HG03196 (cell line): ENCODE results near the gene MEF2D.

ENCODE experiments used
- ATAC-seq: cut with Tn5 transposase; IDR thresholded peaks from one replicate; pipeline ENCODE4 v1.9.1; 2021; ENCODE audit not compliant: unreplicated experiment

Gene MEF2D

GRCh38 chr1:156430866-156431265 is 69.7 kb downstream of the MEF2D start:
- no peak for ATAC-seq

GRCh38 chr1:156430303-156430702 is 70.3 kb downstream of the MEF2D start:
- no peak for ATAC-seq

DNA sequence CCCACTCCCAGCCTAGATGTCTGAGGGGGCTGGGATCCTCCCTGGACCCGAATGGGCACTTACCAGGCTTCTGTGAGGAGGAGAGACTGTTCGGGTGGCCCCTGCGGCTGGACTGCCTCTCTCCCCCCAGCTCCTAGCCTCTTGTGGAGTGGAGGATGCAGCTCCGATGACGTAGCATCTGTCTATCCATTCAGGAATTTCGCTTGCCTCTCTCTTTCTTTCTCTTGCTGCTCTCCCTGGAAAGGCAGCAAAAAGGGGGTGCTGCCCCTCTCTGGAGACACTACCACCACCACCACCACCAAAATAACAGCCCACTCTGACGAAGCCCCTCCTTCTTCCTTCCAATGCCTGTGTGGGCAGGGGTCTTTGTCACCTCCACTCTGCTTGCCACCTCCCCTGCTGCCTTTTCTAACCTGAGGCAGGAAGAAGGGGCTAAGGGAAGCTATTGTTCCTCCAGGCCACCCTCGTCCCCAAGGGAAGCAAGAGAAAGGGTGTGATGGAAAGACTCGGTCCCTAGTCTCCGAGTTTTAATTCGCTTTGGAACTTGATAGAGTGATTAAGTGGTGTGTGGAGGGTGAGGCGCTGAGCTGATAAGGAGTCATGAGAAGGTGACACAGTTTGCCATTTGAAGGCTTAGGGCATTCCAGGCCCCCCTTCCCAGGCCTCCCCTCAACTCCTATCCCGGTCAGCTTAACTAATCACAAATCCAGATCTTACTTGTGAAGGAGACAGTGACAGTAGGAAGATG is 71.1 kb downstream of the MEF2D start:
- no peak for ATAC-seq

DNA sequence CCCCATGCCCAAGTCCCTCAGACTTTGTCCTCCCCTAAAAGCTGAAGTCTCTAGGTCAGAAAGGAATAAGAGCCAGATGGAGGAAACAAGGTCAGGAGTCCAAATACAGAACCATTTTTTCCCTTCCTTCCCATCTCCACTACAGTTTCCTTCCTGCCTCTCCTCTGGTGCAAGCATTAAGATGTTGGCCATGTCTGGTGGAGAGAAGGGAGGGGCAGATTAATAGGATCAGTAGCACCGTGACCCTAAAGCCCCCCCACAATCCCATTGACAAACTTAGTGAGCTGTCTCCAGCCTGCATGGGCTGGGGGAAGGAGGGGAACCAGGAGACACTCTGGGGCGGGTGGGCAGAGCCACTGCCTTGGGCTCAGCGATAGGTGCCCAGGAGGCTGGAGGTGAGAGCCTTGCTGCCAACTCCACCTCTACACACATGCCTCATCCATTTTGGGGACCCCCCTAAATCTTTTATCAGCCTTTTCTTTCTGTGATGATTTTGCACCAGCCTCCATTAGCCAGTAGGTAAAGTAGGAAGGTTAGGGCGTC is 71.8 kb downstream of the MEF2D start:
- no peak for ATAC-seq

DNA sequence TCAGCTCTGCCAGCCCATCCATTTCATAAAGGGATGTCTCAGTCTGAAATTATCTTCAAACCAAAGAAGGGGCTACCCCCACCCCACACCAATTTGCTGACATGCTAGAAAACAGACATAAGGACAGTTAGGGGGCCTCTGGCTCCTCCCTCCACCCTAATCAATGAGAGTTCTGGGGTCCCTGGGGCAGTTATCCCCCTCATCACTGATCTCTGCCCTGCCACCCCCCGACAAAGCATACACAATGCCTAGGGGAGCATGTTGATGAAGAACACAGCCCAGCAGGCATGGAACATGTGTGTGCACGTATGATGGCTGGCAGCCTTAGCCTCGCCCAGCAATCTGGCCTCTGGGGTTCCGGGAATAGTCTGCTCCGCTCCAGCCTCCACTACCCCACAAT is 72.6 kb downstream of the MEF2D start:
- no peak for ATAC-seq

DNA sequence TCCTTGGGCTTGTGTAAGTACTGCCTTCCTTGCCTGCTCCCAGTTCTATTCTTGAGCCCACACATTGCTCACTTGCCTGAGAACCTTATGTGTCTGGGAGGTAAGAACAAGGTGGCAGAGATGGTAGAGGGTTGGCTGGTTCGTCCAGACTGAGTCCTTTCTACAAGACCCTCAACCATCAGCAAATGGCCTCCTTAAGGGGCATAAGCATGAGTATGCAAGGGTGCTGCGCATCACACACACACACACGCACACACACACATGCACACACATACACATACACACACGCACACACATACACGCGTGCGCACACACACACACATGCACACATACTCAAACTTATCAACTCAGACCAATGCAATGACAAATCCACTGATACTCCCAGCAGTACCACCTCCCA is 74.6 kb downstream of the MEF2D start:
- ATAC-seq, result no peak

- no peak for ATAC-seq
These were observed 75.7 kb downstream of the MEF2D start for GRCh38 chr1:156424806-156425432.

- ATAC-seq, result no peak
These were observed 76.9 kb downstream of the MEF2D start for GRCh38 chr1:156423422-156424352.

- ATAC-seq, result no peak
These were observed 77.9 kb downstream of the MEF2D start for GRCh38 chr1:156422602-156423091.

GRCh38 chr1:156421939-156422601 is 78.5 kb downstream of the MEF2D start:
- no peak for ATAC-seq

DNA sequence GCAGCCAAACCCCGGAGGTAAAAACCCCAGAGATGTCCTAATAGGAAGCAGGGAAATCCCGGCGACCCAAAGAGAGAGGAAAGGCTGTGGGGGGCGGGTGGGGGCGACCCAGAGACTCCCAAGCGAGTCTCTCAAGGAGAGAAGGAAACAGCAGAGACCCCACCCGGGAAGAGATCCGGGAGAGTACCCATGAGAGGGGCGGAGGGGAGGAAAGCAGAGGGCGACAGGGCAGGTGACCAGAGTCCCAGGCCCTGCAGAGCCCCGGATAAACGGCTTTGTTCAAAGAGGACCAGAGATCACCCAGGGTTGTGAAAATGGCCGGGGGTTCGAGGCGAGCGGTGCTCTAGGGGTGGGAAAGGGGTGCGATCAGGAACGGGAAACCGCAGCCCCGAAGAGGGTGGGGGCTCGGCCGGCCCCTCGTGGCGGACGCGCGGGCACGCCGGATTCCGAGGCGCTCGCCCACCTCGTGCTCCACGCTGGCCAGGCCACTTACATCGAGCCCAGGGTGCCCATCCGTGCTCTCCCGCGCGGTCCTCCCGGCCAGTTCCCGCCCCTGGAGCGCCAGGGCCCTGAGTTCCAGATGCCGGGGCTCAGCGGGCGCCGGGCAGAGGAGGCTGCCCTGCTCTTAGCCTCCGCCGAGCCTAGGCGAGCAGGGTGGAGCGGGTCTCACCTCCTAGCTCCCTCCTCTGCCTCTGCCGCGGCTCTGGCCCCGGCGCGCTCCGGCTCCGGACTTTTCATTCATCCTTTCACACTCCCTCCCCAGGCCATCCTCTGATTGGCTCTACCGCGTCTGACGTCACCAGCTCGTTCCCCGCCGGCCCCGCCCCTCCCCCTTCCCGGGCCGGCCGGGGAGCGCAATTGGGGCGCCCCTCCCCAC is 79.3 kb downstream of the MEF2D start:
- ATAC-seq, result peak; percentile 60

DNA sequence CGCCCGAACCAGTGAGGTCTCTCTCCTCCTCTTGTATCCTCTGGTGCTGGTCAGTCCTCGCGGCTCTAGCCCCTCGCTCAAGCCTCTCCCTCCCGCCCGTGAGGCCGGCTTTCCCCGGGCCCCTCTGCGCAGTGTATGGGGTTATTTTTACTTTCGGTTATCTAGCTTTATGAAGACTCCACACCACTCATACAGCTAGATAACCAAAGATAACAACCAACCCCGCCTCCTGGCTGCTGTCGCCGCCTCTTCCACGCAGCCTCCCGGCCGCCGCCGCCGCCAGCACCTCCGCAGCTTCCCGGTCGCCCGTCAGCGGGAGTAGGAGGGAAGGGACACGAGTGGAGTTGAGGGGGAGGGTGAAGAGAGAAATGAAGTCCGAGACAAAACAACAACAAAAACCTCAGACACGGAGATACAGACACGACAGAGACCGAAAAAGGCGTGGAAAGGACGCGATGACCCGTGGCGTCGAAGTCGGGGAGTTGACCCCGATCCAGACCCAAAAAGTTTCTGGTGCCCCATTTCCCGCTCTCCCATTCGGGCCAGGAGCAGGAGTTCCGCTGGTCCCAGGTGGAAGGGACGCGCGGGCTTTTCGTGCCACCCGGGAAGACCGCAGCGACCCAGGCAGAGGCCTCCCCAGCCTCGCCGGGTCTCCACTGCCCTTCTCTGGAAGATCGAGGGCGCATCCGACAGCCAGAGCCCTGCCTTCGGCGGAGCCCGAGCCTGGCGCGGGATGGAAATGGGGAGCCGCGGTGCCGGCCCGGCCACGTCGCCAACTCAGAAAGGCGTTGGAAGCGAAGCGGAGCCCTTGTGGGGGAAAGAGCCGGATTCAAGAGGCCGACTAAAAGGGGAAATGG is 80.1 kb downstream of the MEF2D start:
- ATAC-seq, result no peak

DNA sequence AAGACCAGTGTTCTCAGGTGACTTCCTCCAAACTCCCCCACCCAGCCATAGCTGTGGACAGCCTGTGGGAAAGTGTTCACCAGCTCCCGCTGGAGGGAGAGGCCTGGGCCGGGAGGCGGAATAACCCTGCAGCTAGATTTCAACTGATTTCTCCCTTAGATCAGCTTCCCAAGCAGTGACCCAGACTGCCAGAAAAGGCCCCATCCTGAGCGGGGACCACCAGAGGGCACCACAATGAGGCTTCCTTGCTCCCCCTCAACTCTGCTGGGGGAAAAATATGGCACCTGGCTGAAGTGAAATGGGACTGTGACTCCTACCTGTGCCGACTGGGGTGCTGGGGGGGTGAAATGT is 80.7 kb downstream of the MEF2D start:
- no peak for ATAC-seq

DNA sequence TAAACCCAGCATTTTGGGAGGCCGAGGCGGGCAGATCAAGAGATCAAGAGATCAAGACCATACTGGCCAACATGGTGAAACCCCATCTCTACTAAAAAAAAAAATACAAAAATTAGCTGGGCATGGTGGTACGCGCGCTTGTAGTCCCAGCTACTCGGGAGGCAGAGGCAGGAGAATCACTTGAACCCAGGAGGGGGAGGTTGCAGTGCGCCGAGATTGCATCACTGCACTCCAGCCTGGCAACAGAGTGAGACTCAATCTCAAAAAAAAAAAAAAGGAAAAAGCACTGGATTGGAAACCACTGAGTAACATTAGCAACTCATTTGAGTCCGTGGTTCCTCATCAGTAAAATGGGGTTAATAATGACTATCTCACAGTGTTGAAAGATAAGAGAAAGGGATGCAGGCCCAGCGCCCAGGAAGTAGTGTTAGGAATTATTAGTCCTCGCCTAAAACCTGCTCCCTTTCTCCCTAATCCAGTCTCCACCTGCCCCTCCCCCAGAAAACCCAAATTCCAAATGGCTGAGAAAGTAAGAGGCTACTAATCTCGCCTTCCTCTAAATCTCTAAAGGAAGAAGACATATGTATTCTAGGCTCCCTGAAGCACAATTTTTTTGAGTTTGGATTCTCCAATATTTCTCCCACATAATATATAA is 82.0 kb downstream of the MEF2D start:
- ATAC-seq, result no peak

GRCh38 chr1:156417401-156418020 is 83.1 kb downstream of the MEF2D start:
- no peak for ATAC-seq

DNA sequence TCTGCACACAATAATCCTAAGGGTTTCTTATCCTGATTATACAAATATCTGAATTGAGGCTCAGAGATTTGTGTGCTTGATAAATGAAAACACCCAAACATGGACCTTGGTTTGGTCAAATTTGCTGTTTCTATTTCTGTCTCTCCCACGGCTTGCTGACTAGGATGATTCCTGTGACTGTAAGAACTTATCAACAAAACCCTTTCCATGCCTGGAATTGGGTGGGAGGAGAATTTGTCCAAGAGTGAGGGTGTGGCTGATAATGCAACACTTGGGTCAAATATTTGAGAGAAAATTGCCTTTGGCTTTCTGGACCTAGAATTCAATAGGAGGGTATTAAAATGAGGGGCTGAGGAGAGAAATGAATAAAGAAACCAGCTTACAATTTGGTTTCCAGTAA is 83.6 kb downstream of the MEF2D start:
- ATAC-seq, result no peak

DNA sequence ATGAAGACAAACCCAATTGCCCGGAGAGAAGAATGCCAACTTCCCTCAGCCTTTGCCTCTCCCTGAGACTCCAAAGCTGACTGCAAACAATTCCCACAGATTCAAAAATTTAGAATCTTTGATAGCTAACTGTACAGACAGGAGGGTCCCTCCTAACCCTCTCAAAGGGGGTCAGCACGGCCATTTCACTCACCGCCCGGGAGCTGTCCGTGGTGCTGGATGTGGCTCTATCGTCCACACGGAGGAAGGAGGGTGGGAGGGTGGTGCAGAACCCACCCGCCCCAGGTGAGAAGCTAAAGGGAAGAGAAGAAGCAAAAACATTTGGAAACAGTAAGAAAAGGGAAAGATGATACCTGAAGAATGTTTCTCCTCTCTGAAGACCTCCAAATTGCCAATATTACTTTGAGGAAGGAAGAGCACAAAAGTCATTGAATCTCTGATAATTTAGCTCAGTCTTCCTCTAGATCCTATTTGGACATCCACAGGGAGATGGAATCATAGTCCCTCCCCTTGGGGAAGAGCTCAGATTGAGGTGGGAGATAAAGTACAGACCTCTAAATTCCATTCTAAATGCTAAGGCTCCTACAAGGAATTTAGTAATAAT is 86.0 kb downstream of the MEF2D start:
- ATAC-seq, result no peak
